DND-41 (cell line): ENCODE measurements around the gene KCTD11.

ENCODE experiments used
- ATAC-seq: fragments of 200-7000 bp; cut with Tn5 transposase; 3 replicates; pipeline ENCODE4 v1.9.1; 2021; ENCODE audit warnings: low read depth; ENCODE audit not compliant: insufficient read depth
- DNase-seq: peaks from one replicate; pipeline ENCODE4 v3.0.0-alpha.2; 2020
- H2AFZ ChIP-seq: 2 replicates; pipeline ENCODE4 v1.6.0; 2012; ENCODE audit warnings: low read depth, low read length
- H3K27ac ChIP-seq: 2 replicates; pipeline ENCODE4 v1.5.1; 2012; ENCODE audit warnings: low read length, inconsistent platforms
- H3K27me3 ChIP-seq: fragments of 200-600 bp; sonication (generic); 2 replicates; pipeline ENCODE4 v1.6.0; 2012; ENCODE audit warnings: low read length, mild to moderate bottlenecking, inconsistent platforms; ENCODE audit not compliant: insufficient read depth, poor library complexity
- H3K36me3 ChIP-seq: 2 replicates; pipeline ENCODE4 v1.5.1; 2012; ENCODE audit warnings: low read length, inconsistent platforms; ENCODE audit not compliant: insufficient read depth
- H3K4me1 ChIP-seq: 2 replicates; pipeline ENCODE4 v1.5.1; 2012; ENCODE audit warnings: mild to moderate bottlenecking, low read length; ENCODE audit not compliant: insufficient read depth
- H3K4me2 ChIP-seq: 2 replicates; pipeline ENCODE4 v1.6.0; 2012; ENCODE audit warnings: mild to moderate bottlenecking, moderate library complexity, low read length, inconsistent platforms; ENCODE audit not compliant: insufficient read depth
- H3K4me3 ChIP-seq, 2 experiments: fragments of 200-600 bp in 1 of 2; shearing (Covaris generic) in 1 of 2; 2 replicates each; pipeline ENCODE4 v1.5.1; 2012 to 2016; ENCODE audit warnings: inconsistent platforms in 2 of 2, low read length in 2 of 2, mild to moderate bottlenecking in 2 of 2, low read depth in 1 of 2, moderate library complexity in 1 of 2
- H3K79me2 ChIP-seq: 2 replicates; pipeline ENCODE4 v1.6.0; 2012; ENCODE audit warnings: low read length, inconsistent platforms; ENCODE audit not compliant: insufficient read depth
- H3K9ac ChIP-seq: 2 replicates; pipeline ENCODE4 v1.6.0; 2012; ENCODE audit warnings: low read depth, mild to moderate bottlenecking, inconsistent platforms, low read length, moderate library complexity
- H3K9me3 ChIP-seq: 2 replicates; pipeline ENCODE4 v1.5.1; 2012; ENCODE audit warnings: low read length, moderate library complexity, mild to moderate bottlenecking, inconsistent platforms; ENCODE audit not compliant: insufficient read depth, severe bottlenecking
- H4K20me1 ChIP-seq: 2 replicates; pipeline ENCODE4 v1.6.0; 2012; ENCODE audit warnings: low read length; ENCODE audit not compliant: insufficient read depth
- CTCF ChIP-seq: IDR thresholded peaks from 2 replicates; pipeline ENCODE4 v1.5.1; 2012; ENCODE audit warnings: borderline replicate concordance, low read length, moderate library complexity, mild to moderate bottlenecking; ENCODE audit not compliant: poor library complexity, severe bottlenecking; ENCODE audit errors: extremely low read depth
- EZH2 ChIP-seq: IDR thresholded peaks from 3 replicates; pipeline ENCODE4 v1.6.1; 2012; ENCODE audit warnings: borderline replicate concordance, low read depth, mild to moderate bottlenecking, moderate library complexity, low read length, inconsistent platforms; ENCODE audit not compliant: severe bottlenecking

Gene KCTD11

GRCh38 chr17:7322520-7323194 lies 29.3 kb upstream of the KCTD11 start:
- no peak for ATAC-seq
- H3K4me2 ChIP-seq: no peak overlapping the region
- TF ChIP-seq CTCF (no peak), EZH2 (no peak)
- no peak overlapping the region for H3K4me3 ChIP-seq
- H3K36me3 ChIP-seq: peaks cover 90% of the 10 kb centered on the region
- no peak overlapping the region for H3K9ac ChIP-seq
- no peaks in the 10 kb centered on the region for H3K27me3 ChIP-seq
- no peaks in the 10 kb centered on the region; the same call in 1 of the 2 replicates for H4K20me1 ChIP-seq
- no peak overlapping the region for H2AFZ ChIP-seq
- no peak overlapping the region for H3K27ac ChIP-seq
- no peaks in the 10 kb centered on the region for H3K9me3 ChIP-seq
- no peak for DNase-seq
- H3K79me2 ChIP-seq: peaks cover 10% of the 10 kb centered on the region
- peaks cover 9% of the 10 kb centered on the region for H3K4me1 ChIP-seq

GRCh38 chr17:7323731-7324437 lies 28.1 kb upstream of the KCTD11 start:
- Histone ChIP-seq H3K79me2 (peaks cover 22% of the 10 kb centered on the region), H3K9me3 (no peaks in the 10 kb centered on the region), H3K36me3 (peaks cover 79% of the 10 kb centered on the region), H4K20me1 (no peaks in the 10 kb centered on the region; the same call in 1 of the 2 replicates), H3K27ac (no peak overlapping the region), H2AFZ (no peak overlapping the region), H3K27me3 (no peaks in the 10 kb centered on the region), H3K4me3 (no peak overlapping the region), H3K9ac (no peak overlapping the region), H3K4me2 (no peak overlapping the region), H3K4me1 (peaks cover 20% of the 10 kb centered on the region)
- DNase-seq (peak; percentile 33), ATAC-seq (peak; percentile 17; the same call in 1 of the 3 replicates)
- TF ChIP-seq CTCF (peak; percentile 67), EZH2 (no peak)

- no peaks in the 10 kb centered on the region for H3K9me3 ChIP-seq
- no peak for DNase-seq
- H3K36me3 ChIP-seq: peaks cover 76% of the 10 kb centered on the region
- peaks cover 27% of the 10 kb centered on the region for H3K79me2 ChIP-seq
- no peak overlapping the region for H3K9ac ChIP-seq
- no peak for TF ChIP-seq EZH2
- TF ChIP-seq CTCF: no peak
- no peak overlapping the region for H3K4me3 ChIP-seq
- H2AFZ ChIP-seq: no peak overlapping the region
- H4K20me1 ChIP-seq: no peaks in the 10 kb centered on the region; the same call in 1 of the 2 replicates
- ATAC-seq: no peak
- no peak overlapping the region for H3K27ac ChIP-seq
- no peaks in the 10 kb centered on the region for H3K27me3 ChIP-seq
- H3K4me2 ChIP-seq: no peak overlapping the region
- H3K4me1 ChIP-seq: peaks cover 20% of the 10 kb centered on the region
Measured at GRCh38 chr17:7324438-7324779, 27.6 kb upstream of the KCTD11 start.
